HG02571 (cell line): Measurements from ENCODE around the gene DOCK11.

Source experiments
- ATAC-seq: cut with Tn5 transposase; IDR thresholded peaks from one replicate; pipeline ENCODE4 v1.9.1; 2021; ENCODE audit warnings: mild to moderate bottlenecking, moderate library complexity; ENCODE audit not compliant: unreplicated experiment

Gene DOCK11

DNA sequence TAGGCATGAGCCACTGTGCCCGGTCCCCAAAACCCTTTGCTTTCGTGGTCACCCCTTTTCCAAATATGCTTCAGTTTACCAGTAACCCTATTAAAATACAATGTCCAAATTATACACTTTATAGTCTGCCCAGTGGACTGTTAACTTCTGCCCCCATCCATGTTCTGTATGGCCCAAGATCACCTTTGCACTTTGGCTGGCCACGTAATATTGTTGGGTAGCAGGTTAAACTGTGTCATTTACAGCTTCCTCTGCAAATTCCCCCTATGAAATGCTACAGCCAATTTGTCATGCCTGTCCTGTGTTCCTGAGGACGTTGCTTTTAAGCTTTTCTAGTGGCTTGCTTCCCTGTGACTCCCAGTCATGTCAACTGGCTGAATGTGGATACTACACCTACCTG is 130.7 kb downstream of the DOCK11 start:
- ATAC-seq, result no peak

DNA sequence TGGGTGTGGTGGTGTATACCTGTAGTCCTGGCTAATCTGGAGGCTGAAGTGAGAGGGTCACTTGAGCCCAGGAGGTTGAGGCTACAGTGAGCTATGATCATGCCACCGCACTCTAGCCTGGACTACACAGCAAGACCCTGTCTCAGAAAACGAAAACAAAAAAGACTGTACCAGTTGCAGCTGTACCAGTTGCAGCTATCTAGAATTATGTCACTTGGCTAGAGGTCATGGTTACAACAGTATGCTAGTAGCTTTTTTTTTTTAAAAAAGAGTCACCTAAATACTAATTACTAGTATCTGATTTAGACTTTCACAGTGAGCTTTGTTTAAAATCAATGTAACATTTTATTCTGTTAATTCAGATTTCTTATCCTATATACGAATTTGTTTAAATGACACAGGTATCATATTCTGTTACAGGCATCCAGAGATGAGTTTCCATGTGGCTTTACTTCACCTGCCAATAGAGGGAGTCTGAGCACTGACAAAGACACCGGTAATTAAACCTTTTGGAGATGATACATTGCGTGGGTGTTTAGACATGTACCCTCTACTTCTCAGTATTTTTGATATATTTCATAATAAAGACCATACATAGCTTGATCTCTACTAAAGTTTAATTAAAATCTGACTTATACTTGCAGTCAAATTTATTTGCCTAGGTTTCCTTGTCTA is 131.6 kb downstream of the DOCK11 start:
- no peak for ATAC-seq

DNA sequence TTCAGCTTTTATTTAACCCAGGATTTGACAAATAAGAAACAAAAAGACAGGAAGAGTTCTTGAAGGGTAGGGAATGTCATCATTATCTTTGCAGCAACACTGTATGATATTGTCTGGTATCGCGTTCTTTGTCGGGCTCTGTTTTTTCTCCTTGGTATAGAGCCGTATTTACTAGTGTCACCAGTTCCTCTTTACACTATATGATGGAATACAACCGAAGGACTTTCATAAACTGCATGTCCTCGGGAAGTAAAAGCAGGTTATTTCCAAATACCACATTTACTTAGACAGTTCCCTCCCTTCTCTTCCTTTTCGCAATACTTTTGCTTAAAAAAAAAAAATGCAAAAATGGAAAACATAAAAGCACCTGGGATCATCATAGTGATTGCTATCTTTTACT is 135.2 kb downstream of the DOCK11 start:
- no peak for ATAC-seq

DNA sequence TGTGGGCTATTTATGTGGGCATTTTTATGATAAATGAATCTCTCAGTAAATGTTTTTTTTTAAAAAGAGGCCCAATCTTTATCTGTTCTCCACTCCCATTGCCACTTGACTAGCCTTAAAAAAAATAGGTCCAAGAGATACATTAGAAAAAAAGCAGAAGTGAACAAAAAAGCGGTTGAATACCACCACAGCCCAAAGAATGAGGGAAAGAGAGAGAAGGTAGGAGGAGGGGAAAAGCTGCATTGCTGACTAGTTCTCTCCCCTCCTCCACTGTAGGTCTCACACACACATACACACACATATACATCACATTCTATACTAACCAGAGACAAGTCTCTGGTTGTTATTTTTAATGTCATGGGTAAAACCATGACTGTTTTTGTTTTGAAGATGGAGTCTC is 136.0 kb downstream of the DOCK11 start:
- ATAC-seq, result no peak

DNA sequence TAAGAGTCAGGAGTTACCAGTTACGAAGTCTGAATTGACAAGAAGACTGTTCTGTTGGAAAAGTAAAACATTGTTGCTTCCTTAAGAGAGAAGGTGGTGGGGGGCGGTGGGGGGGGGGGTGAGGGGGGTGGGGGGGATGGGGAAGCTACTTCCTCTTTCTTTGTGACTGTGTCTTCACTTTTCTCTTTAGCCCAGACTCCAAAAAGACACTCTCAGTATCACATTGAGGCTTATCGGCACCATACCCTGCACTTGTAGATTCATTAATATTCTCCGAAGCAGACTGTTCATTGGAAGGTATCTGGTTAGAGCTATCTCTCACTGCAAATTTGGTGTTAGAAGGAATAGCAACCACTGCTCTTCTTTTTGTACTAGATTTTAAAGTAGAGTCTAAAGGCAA is 137.2 kb downstream of the DOCK11 start:
- no peak for ATAC-seq

DNA sequence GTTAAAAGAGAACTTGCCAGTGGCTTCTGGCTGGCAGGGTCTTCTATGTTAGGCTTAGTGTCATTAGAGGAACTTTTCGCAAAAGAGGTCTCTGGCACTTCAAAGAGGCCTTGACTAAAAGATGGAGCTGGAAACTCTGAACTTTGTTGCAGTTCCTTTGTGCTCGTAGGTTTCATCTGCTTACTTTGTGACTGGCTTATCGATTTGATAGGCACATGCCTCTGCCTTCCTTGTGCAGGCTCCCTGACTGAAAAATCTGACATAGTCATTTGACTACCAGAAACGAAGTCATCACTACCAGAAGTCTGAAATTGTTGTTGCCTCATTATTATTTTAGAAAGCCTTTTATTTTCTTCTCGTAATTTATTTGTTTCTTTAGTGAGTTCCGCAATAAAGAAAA is 137.9 kb downstream of the DOCK11 start:
- no peak for ATAC-seq

DNA sequence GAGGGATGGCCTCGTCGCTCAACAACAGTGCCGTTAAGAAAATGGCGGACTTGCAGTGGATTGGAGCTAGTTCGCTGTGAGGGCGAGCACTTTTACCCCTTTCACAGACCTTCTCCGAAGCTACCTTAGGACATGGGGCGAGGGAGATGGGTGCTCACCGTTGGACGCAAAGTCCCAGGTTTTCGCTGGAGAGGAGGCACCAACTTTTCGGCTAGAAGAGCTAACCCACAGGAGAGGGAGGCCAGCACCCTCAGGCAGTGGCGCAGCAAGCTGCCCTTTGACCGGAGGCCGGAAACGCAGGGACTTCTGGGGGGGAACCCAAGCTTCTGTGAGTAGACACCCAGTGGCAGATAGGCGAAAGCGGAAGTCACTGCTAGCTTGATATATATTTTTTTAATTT is 138.7 kb downstream of the DOCK11 start:
- no peak for ATAC-seq

DNA sequence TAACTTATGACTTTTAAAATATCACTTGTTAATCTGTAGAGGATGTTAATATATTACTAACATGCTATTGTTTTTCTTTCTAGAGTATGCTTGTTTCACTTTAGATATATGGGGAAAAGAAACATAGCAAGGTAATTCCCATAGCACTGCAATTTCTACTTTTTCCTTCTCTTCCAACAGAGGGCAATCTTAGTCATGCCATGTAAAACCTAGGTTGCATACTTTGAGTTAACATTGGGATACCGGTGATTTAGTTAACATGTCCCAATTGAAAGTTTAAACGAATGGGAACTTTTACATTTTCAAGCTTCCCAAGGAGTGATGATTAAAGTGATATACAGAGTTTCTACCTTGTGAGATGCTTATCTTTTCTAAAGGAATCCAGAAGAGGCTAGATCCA is 142.4 kb downstream of the DOCK11 start:
- ATAC-seq, result no peak

DNA sequence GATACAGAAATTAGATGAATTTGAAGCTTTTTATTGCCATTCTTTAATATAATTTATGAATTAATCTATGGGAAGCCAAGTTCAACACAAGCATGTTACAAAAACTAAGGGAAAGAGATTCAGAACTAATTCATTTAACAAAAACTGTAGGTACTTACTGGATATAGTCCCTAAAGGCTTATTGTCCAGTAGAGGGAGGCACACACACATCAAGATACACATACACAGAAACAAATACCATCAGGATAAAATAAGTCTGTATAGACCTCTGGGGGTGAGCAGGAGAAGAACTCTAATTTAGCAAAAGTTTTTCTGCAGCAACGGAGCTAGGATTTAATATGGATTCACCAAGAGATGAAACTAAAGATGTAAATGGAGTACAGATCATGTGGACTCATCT is 148.8 kb downstream of the DOCK11 start:
- ATAC-seq, result no peak

DNA sequence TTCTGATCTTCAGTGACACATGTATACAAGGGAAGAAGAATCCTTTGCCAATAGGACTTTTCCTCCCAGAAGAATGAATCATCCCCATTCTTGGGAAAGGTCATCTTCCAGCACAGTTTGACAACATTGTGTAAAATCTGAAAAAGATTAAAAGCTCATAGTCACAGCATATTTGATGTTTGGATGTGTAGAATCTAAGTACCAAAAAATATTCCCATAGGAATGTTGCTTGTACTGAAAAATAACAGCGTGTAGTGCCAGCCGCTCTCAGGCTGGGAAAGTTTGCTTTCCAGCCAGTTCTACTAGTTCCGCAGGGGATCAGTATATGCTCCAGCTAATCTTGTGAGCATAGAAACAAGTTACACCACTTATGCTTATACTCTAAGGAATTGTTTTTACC is 157.1 kb downstream of the DOCK11 start:
- ATAC-seq, result no peak

DNA sequence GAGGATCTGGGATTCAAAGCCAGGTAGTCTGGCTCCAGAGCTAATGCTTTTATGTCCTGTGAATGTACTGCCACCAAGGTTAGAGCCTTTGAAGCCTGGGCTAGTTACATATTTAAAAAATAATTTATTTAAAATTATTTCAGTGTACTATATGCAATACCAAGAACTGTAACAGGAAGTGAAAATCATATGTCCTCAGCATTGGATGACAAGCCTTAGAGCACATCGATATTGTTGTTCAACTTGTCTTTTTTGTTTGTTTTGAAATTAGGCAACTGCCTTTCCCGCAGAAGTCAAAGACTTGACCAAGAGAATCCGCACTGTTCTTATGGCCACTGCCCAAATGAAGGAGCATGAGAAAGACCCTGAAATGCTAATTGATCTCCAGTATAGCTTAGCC is 158.7 kb downstream of the DOCK11 start:
- ATAC-seq, result no peak

DNA sequence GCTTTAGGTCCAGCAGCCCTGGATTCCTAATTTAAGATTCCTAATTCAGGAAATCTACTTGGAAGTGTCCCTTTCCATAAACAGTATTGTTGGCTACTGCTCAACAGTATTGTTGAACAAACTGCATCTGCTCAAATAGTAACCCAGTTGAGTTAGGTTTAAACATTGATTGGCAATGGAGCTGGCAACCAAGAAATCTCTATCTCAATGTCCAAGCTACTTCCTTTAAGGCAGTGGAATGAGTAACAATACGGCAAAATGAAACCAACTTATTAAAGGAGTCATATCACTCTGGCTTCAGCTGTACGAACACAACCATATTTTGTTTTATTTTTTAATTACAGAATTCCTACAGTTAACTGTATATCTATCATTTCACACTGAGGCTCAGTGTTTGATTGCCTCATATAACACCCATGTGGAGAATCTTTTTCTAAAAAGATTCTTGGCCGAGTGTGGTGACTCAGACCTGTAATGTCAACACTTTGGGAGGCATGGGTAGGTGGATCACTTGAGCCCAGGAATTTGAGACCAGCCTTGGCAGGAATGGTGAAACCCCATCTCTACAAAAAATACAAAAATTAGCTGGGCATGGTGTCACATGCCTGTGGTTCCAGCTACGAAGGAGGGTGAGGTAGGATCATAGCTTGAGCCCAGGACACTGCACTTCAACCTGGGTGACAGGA is 160.1 kb downstream of the DOCK11 start:
- no peak for ATAC-seq

DNA sequence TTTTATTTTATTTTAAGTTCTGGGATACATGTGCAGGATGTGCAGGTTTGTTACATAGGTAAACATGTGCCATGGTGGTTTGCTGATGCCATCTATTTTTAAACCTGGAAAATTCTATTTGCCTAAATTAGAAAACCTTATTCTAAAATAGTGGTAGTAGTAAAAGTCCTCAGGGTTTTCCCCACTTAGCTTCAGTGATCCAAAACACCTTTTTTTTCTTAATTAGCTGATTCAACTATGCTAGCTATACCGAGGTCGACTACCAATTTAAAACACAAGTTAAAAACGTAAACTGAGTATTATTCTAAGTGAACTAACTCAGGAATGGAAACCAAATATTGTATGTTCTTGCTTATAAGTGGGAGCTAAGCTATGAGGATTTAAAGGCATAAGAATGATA is 161.8 kb downstream of the DOCK11 start:
- ATAC-seq, result no peak

DNA sequence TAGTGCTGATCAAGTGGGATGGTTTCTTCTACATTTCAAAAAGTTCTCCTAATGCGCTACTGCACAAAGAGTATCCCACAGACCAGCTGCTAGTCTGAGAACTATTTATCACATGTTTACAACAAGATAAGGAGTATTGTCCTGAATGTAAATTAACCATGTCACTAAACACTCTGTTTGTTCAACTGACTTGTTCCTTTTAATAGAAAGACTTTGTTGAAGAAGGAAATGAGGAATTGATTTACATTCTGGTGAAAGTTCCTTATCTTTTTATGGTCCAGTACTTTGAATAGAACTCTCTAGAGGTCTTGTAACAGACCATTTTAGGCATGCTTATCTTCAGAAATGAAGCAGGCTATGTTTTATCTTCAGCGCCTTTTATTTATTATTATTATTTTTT is 164.5 kb downstream of the DOCK11 start:
- no peak for ATAC-seq

DNA sequence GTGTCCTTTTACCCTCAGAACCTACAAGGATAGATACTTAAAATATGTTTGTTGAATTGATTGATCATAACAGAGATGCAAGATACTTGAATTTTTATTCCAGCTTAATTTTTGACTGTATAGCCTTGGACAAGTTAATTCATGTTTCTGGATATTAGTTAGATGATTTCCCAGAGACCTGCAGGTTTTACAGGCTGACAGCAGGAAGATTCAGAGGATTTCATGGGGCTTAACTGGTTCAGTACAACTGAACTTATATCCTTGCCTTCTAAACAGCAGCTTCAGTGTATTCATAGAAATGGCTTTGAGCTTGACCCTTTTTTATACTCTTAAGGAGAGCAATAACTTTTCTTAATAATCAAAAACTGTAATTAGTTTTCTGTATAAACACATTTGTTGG is 169.6 kb downstream of the DOCK11 start:
- ATAC-seq, result no peak

DNA sequence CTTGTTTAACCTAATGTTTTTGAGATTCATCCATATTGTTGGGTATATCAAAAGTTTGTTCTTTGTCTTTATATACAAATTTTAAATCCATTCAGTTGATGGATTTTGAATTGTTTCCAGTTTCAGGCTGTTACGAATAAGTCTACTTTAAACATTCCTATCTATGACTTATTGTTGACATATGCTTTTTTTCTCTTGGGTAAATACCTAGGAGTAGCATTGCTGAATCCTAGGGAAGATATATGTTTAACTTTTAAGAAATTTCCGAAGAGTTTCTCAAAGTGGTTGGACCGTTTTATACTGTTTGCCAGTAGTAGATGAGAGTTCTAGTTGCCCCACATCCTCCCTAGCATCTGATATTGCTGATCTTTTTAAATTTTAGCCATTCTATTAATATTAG is 170.9 kb downstream of the DOCK11 start:
- ATAC-seq, result no peak

DNA sequence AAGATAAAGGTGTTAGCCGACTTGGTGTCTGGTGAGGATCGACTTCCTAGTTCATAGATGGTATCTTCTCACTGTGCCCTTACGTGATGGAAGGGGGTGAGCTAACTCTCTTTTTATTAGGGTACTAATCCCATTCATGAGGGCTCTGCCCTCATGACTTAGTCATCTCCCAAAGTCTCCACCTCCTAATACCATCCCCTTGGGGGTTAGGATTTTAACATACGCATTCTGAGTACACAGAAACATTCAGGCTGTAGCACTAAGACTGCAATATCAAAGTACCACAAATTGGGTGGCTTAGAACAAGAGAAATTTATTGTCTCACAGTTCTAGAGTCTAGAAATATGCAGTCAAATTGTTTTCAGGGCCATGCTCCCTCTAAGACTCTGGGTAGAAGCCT is 173.8 kb downstream of the DOCK11 start:
- ATAC-seq, result no peak

DNA sequence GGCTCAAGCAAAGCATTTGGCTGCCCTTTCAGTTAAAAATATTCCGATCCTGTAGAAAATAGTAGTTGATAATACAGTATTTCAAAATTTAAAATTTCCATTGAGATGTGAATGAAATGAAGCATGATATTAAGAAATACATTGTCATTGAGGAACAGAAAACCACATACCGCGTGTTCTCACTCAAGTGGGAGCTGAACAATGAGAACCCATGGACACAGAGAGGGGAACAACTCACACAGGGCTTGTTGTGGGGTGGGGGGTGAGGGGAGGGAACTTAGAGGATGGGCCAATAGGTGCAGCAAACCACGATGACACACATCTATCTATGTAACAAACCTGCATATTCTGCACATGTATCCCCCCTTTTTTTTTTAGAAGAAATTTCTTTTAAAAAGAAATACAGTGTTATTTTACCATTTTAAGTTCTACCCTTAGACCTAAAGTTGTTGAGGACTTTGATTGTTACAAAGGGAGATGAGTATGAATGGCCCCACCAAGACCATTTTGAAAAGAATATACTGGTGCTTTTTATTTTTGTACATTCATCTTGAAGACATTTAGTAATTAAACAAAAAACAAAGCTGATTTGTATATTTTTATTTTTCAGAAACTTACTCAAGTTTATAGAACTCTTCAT is 179.8 kb downstream of the DOCK11 start:
- ATAC-seq, result no peak

DNA sequence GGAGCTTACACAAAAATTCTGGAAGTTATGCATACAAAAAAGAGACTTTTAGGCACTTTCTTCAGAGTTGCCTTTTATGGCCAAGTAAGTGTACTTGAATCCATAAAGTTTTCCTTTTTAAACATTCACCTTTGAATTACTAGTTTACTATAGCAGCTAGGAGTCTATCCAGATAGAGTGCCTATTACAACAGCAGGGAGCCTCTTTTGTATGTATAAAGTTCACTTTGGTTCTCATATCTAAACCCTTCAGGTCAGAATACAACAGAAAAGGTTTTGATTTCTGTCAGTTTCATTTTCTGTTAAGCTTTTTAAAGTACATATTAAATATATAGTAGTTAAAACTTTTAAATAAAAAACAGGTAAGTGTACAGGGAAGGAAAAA is 180.3 kb downstream of the DOCK11 start:
- no peak for ATAC-seq

DNA sequence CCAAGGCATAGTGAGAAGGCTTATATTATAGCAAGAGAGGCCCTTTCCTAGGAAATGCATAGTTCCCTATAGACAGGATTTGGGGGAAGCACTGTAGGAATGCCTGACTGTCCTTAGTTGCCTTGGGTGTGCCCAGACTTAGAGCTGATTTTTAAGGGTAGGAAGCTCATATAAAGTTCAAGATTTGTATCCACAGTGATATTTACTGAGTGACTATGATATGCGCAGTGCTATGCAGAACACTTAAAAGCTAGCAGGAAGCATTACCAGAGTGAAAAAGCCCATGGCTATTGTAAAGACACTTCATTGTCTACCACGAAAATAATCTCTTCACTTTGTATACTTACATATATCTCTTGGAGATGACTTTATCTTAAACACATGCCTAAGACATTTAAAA is 181.7 kb downstream of the DOCK11 start:
- no peak for ATAC-seq

DNA sequence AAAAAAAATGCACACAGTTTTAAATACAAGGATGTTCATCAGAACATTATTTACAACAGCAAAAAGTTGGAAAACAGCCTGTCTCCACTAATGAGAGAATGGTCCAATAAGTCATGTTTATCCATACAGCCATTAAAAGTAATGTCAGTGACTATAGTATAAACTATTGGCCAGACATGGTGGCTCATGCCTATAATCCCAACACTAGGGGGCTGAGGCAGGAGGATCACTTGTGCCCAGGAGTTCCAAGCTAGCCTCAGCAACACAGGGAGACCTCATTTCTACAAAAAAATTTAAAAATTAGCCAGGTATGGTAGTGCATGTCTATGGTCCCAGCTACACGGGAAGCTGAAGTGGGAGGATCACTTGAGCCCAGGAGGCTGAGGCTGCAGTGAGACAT is 183.7 kb downstream of the DOCK11 start:
- no peak for ATAC-seq

DNA sequence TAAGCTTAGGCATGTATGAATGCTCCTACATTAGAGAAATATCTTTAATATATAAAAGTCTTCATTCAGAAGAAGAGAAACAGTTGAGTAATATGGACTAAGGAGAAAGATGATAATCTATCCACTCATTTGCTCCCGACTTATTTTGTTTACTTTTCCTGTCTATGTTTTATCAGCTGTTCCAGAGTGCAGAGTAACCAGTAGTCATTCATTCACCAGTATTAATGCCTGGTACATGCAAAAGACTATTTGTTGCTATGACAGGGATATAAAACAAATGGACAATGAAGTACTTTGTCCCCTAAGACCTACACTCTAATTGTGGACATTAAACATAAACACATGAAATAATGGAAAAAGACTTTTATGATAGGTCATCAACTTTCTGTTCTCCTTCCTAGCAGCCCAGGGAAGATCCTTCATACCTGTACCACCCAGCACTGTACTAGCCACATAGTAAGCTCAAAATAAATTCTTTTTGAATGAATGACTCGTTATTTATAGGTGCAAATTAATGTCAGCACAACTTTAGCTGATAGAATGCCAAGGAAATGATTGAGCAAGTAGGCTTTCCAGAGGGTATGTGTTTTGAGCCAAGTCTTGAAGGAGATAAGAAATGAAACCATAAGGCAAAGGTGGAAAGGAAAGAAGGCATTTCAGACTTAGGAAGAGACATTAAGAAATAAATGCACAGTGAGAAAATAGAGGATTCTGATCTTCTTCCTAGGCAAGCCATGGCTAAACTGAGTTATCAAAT is 186.8 kb downstream of the DOCK11 start:
- ATAC-seq, result no peak
